Duodenal mucosa (tissue), 2 donors: ENCODE measurements around the gene LRMDA.

ENCODE experiments used
- H3K27ac ChIP-seq: one replicate; pipeline ENCODE4 v1.7.0; 2013; ENCODE audit warnings: low read depth, low read length
- H3K27me3 ChIP-seq, 2 donors: one replicate each; pipeline ENCODE4 v1.7.0; 2013; ENCODE audit warnings: low read length in 2 of 2, control low read depth in 1 of 2; ENCODE audit not compliant: insufficient read depth in 2 of 2, control insufficient read depth in 1 of 2
- H3K36me3 ChIP-seq, 2 donors: one replicate each; pipeline ENCODE4 v1.7.0; 2013; ENCODE audit warnings: low read length in 2 of 2, control low read depth in 1 of 2; ENCODE audit not compliant: insufficient read depth in 2 of 2, control insufficient read depth in 1 of 2
- H3K4me1 ChIP-seq, 2 donors: one replicate each; pipeline ENCODE4 v1.7.0; 2013; ENCODE audit warnings: low read length in 2 of 2, control low read depth in 1 of 2; ENCODE audit not compliant: insufficient read depth in 2 of 2, control insufficient read depth in 1 of 2
- H3K4me3 ChIP-seq, 2 donors: one replicate each; pipeline ENCODE4 v1.7.0; 2013; ENCODE audit warnings: low read length in 2 of 2, low read depth in 1 of 2
- H3K9ac ChIP-seq, 2 donors: one replicate each; pipeline ENCODE4 v1.7.0; 2013; ENCODE audit warnings: low read length in 2 of 2, low read depth in 1 of 2
- H3K9me3 ChIP-seq, 2 donors: one replicate each; pipeline ENCODE4 v1.7.0; 2013; ENCODE audit warnings: low read length in 2 of 2, control low read depth in 1 of 2; ENCODE audit not compliant: control insufficient read depth in 1 of 2

Gene LRMDA

DNA sequence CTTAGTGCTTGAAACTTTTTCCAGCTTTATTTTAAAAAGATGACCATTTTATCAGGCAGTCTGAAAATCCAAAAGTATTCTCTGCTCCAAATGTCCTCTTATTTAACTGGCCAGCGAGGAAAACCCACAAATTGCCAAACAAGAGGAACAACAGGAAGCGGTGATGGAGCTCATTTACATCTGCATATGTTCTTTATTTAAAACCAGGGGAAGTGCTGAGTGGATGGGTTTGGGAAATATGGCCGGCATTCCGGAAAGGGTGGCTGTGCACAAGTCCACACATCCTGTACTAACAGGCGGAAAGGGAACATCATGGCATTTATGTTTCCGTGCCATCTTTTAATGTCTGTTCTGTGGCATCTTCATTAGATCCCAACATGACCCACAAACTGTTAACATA is 974.5 kb downstream of the LRMDA start:
- H3K36me3 ChIP-seq: no peaks in the 10 kb centered on the region
- H3K27me3 ChIP-seq: no peaks in the 10 kb centered on the region
- no peak overlapping the region for H3K27ac ChIP-seq
- no peak overlapping the region for H3K9ac ChIP-seq
- no peaks in the 10 kb centered on the region for H3K9me3 ChIP-seq
- H3K4me1 ChIP-seq: peaks cover 0 to 11% of the 10 kb centered on the region in 2 donors
- H3K4me3 ChIP-seq: no peak overlapping the region

DNA sequence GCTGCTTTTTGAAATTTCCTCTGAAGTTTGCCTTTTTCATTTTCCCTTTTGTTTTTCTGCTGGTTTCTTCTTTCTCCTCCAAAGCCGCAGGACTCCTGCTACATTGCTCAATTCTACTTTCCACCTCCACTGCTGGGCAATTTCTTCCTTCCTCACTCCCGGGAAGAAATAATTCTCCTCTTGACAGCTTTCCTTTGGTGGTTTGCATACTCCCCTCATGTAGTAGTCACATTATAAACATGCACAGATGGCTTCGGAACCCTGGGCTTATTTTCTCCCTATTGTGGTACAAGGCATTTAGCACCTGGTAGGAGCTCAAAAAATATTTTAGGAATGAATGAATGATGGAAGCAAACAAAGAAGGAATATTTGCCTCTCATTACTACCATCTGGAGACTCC is 977.2 kb downstream of the LRMDA start:
- Histone ChIP-seq H3K9ac (no peak overlapping the region), H3K9me3 (no peaks in the 10 kb centered on the region), H3K27me3 (no peaks in the 10 kb centered on the region), H3K36me3 (no peaks in the 10 kb centered on the region), H3K4me3 (no peak overlapping the region), H3K4me1 (peaks cover 0 to 11% of the 10 kb centered on the region in 2 donors), H3K27ac (no peak overlapping the region)

DNA sequence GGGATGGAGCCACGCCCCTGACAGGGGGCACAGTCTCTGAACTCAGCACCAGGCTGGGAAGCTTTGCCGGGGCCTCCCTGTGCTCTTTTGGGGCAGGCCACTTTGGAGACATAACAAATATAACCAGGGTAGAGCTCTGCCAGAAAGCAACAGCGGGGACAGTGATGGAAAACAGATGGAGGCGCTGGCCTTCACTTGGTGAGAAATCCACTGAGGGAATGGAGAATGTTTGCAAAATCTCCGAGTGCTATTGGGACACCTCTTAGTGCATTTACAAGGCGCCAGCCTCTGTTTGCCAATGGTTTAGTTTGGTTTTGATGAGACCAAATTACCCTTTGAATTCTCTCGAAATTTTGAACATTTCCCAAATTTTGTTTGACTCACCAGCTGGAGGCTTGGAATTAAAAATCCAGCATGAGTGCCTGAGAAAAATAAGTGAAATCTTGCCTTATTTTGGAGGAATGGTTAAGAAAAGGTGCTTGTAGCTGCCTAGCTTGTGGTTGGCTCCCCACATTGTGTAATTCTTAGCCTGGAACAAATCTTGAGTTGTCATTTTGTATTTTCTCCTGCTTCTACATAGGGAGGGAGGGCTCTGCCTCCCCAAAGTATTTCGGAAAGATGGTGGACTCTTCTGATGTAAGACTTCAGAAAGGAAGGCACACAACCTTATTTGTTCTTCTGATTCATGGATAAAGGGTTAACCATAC is 980.5 kb downstream of the LRMDA start:
- peaks cover 0 to 11% of the 10 kb centered on the region in 2 donors for H3K4me1 ChIP-seq
- H3K9ac ChIP-seq: no peak overlapping the region
- H3K9me3 ChIP-seq: no peaks in the 10 kb centered on the region
- no peaks in the 10 kb centered on the region for H3K27me3 ChIP-seq
- no peak overlapping the region for H3K27ac ChIP-seq
- H3K36me3 ChIP-seq: no peaks in the 10 kb centered on the region
- no peak overlapping the region for H3K4me3 ChIP-seq

DNA sequence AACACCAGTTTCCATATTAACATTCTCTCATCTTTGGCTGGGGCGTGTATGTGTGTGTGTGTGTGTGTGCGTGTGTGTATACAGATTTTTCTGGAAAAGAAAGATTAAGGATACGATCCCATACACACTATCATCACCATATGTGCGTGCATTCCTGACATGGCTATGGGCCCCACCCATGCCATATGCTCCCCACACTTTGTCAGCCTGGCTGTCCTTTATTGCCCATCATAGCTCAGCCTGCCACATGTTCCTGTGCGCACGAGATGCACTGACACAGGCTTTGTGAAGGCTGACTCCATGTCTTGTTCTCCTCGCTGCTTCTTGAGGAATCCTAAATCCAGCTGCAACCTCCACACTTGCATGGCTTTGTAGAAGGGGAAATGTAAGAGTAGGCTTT is 984.1 kb downstream of the LRMDA start:
- Histone ChIP-seq H3K9me3 (no peaks in the 10 kb centered on the region), H3K4me1 (no peaks in the 10 kb centered on the region), H3K27ac (no peak overlapping the region), H3K9ac (no peak overlapping the region), H3K4me3 (no peak overlapping the region), H3K36me3 (no peaks in the 10 kb centered on the region), H3K27me3 (no peaks in the 10 kb centered on the region)

DNA sequence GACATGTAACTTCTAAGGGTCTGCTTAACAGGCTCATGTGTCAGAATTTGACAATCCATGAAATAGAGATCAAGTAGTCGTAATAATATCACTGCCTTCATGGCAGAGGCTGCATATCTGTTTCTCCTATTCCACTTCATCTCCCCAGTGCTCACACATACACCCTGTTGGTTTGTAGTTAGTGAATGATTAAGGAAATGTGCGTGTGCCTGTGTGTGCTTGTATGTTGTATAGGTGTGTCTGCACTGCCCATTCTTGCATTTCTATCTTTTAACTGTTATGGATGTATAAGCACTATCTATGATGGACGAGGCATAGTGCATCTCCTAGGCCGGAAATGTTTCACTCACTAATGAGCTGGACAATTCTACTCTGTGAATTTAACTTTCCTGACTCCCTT is 985.2 kb downstream of the LRMDA start:
- Histone ChIP-seq H3K9ac (no peak overlapping the region), H3K27me3 (no peaks in the 10 kb centered on the region), H3K9me3 (no peaks in the 10 kb centered on the region), H3K27ac (no peak overlapping the region), H3K36me3 (no peaks in the 10 kb centered on the region), H3K4me3 (no peak overlapping the region), H3K4me1 (no peaks in the 10 kb centered on the region)

DNA sequence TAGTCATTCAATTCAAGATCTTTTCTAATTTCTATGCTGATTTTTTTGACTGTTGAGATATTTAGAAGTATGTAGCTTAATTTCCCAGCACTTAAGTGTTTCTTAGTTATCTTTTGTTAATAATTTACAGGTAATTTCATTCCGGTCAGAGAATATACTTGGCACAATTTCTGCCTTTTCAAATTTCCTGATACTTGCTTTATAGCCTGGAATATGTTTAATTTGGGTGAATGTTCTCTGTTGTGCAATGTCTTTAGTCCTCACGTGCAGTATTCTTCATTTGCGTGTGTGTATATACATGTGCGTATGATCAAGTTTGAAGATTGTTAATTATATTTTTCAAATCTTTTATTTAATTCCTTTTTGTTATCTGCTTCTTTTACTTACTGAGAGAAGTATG is 989.3 kb downstream of the LRMDA start:
- H3K4me1 ChIP-seq: no peaks in the 10 kb centered on the region
- no peaks in the 10 kb centered on the region for H3K27me3 ChIP-seq
- H3K9me3 ChIP-seq: no peaks in the 10 kb centered on the region
- H3K4me3 ChIP-seq: no peak overlapping the region
- no peak overlapping the region for H3K9ac ChIP-seq
- no peak overlapping the region for H3K27ac ChIP-seq
- H3K36me3 ChIP-seq: no peaks in the 10 kb centered on the region

DNA sequence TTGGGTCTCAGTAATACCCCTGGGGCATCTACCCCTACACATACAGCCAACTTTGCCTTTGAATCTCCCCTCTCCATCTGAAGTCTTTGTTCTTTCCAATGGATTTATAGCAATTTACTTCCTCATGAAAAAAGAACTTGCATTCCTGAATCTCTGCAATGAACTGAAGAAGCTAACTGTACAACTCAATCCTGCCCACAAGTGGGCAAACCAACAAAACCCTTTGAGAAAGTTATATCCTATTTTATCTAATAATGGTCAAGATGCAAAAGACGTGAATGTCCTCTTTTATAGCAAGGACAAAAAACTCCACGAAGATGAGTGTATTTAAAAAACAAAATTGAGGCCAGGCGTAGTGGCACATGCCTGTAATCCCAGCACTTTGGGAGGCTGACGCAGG is 991.3 kb downstream of the LRMDA start:
- H3K36me3 ChIP-seq: no peaks in the 10 kb centered on the region
- no peak overlapping the region for H3K27ac ChIP-seq
- no peak overlapping the region for H3K9ac ChIP-seq
- no peak overlapping the region for H3K4me3 ChIP-seq
- no peaks in the 10 kb centered on the region for H3K4me1 ChIP-seq
- no peaks in the 10 kb centered on the region for H3K27me3 ChIP-seq
- H3K9me3 ChIP-seq: no peaks in the 10 kb centered on the region

DNA sequence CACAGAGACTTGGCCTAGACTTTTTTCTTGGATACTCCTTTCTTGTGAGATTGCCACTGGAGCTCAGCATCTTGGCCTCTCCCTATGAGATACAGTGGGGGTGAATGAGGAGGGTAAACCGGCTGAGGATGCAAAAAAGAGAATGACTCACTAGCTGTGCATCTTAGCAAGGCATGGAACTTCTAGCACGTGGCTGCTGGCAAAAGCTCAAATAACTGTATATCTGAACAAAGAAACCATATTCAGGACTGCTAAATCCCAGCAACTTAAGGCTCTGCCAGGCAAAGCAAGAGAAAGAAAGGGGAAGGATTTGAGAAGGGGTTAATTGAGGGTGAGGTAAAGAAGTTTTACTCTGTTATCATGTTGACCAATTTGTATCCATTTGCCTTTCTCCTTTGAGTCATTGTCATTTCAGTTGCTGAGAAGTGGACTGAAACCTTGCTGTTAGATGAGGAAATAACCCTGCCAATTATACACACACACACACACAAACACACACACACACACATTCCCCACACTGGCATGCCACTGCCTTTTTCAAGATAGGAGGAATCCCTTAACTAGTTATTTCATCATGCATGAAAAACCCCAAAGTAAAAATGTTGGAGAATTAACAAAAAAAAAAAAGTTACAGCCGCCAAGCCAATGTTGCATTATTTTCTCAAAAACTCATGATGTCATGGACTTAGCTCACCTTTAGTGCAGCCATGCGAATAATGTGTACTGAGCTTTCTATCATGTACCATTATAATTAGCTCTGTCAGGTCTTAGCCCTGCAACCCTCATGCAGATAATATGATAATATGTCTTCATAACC is 997.3 kb downstream of the LRMDA start:
- Histone ChIP-seq H3K4me1 (no peaks in the 10 kb centered on the region), H3K4me3 (no peak overlapping the region), H3K36me3 (no peaks in the 10 kb centered on the region), H3K9ac (no peak overlapping the region), H3K27ac (no peak overlapping the region), H3K9me3 (no peaks in the 10 kb centered on the region), H3K27me3 (no peaks in the 10 kb centered on the region)

DNA sequence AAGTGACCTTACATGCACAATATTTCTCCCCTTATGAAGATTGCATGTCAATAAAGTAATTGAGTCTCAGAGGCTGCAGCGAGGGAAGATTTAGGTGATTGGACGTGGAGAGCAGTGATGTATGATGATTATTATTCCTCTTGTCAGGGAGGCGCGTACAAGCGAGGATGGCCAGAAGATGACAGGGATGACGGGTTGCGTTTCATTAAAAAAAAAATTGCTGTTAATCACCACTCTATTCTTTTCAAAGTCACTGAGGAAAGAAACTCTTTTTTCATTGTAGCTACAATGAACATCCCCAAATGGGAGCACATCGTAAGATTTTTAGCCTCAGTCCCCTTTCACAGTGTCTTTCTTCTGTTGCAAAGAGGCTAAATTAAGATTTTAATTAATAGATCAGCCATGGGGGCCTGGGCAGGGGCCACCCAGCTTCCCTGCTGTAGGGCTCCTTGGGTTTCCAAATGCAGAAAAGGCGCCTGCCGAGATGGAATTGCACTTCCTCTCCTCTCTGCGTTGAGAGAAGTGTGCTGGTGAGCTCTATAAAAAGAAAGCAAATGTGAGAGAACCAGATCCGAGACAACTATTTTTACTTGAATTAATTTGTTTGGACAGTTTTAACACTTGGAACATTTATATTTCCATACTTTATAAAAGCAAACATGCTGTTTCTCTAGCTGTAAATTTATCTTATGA is 998.1 kb downstream of the LRMDA start:
- Histone ChIP-seq H3K9ac (no peak overlapping the region), H3K36me3 (no peaks in the 10 kb centered on the region), H3K4me1 (no peaks in the 10 kb centered on the region), H3K27me3 (no peaks in the 10 kb centered on the region), H3K27ac (no peak overlapping the region), H3K4me3 (no peak overlapping the region), H3K9me3 (no peaks in the 10 kb centered on the region)

DNA sequence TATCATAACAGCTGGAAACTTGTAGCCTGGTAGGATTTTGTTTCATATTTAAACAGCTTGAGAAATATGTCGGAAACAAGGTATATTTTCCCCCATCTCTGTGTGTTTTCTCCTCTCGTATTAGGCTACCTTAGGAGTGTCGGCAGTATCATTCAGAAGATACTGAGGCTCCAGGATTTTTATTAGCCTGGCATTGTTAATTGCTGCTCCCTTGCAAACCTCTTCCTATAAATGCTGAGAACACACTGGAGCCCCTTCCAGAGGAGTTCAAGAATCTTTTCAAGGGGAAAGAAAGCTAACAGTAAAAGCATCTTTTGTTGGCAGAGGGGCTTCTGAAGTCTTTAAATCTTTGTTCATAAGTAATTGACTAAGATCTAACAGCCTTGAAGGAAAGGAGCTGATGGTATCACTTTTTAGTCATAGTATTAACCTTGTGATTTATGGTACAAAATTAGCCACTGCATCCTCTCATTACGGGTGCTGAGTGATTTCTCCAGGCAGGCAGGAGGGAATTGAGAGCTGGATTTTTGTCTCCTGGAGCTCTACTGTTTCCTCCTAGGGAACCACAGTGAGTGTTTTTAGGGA is 998.7 kb downstream of the LRMDA start:
- no peak overlapping the region for H3K27ac ChIP-seq
- H3K27me3 ChIP-seq: no peaks in the 10 kb centered on the region
- H3K4me3 ChIP-seq: no peak overlapping the region
- no peaks in the 10 kb centered on the region for H3K36me3 ChIP-seq
- no peaks in the 10 kb centered on the region for H3K9me3 ChIP-seq
- no peak overlapping the region for H3K9ac ChIP-seq
- no peaks in the 10 kb centered on the region for H3K4me1 ChIP-seq
